GM12874 (cell line): ENCODE measurements around the gene DDX1.

Experiments
- CTCF ChIP-seq: IDR thresholded peaks from 2 replicates; pipeline ENCODE4 v1.5.1; 2011; ENCODE audit warnings: low read depth, mild to moderate bottlenecking, control low read depth, low read length, moderate library complexity; ENCODE audit not compliant: insufficient read depth

The DDX1 gene

GRCh38 chr2:15678909-15679308, 87.2 kb downstream of the DDX1 start:
- no peak for TF ChIP-seq CTCF

- TF ChIP-seq CTCF: no peak
Measured at GRCh38 chr2:15679386-15679924, 87.8 kb downstream of the DDX1 start.
